ENCODE data around the gene ACRV1.

Gene ACRV1

DNA sequence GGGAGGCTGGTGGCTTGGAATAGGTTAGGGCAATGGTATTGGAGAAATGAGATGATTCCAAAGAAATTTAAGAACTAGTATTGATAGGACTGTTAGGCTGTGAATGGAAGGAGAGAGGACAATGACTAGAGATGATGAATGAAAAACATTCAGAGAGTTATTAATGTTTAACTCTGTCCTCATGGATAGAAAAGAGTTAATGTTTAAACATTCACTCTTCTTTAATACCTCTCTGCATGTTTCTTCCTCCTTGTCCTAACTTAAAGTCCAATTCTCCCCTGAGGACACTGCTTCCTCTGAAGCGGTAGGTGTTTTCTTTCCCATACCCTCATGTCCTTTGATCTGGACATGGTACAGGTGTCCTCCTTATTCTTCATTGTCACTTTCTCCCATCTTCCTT lies 42.3 kb downstream of the ACRV1 start:
- Histone ChIP-seq H3K9me3 (ENCODE audit: insufficient read depth, low read length) (no peaks in the 10 kb centered on the region), H3K4me1 (ENCODE audit: low read length) (no peaks in the 10 kb centered on the region), H3K36me3 (replicated peaks; ENCODE audit: low read depth, low read length) (peaks cover 65% of the 10 kb centered on the region), H3K4me2 (ENCODE audit: low read length) (no peak overlapping the region), H3K27ac (ENCODE audit: low read length) (no peak overlapping the region), H3K27me3 (ENCODE audit: low read depth, low read length) (no peaks in the 10 kb centered on the region), H3K9ac (ENCODE audit: low read length) (no peak overlapping the region), H3K4me3 (ENCODE audit: low read length) (no peak overlapping the region), H2AFZ (ENCODE audit: low read depth, low read length) (no peak overlapping the region), H3K79me2 (ENCODE audit: low read length) (peaks cover 24% of the 10 kb centered on the region), H4K20me1 (ENCODE audit: insufficient read depth, low read length) (no peaks in the 10 kb centered on the region)
- TF ChIP-seq, protein P1, sequence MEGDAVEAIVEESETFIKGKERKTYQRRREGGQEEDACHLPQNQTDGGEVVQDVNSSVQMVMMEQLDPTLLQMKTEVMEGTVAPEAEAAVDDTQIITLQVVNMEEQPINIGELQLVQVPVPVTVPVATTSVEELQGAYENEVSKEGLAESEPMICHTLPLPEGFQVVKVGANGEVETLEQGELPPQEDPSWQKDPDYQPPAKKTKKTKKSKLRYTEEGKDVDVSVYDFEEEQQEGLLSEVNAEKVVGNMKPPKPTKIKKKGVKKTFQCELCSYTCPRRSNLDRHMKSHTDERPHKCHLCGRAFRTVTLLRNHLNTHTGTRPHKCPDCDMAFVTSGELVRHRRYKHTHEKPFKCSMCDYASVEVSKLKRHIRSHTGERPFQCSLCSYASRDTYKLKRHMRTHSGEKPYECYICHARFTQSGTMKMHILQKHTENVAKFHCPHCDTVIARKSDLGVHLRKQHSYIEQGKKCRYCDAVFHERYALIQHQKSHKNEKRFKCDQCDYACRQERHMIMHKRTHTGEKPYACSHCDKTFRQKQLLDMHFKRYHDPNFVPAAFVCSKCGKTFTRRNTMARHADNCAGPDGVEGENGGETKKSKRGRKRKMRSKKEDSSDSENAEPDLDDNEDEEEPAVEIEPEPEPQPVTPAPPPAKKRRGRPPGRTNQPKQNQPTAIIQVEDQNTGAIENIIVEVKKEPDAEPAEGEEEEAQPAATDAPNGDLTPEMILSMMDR (IDR thresholded peaks at IDR 0.05; ENCODE audit: low read depth, low read length), result no peak
- no peak for TF ChIP-seq EZH2phosphoT487 (IDR thresholded peaks at IDR 0.05; ENCODE audit: low read depth)

DNA sequence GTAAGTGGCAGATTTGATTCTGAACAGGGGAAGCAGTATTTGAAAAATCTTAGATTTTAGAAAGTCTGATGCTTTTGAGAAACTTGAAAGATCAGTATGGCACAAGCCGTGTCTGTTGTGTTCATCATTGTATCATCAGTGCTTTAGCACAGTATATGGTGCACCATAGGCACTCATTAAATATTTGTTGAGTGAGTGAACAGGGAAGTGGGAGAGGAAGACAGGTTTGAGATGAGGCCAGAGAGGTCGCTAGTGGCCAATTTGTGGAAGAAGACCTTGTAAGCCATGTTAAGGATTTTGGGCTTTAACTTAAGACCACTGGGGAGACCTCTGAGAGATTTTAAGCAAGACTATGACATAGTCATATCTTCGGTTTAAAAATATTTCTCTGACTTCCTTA lies 42.8 kb downstream of the ACRV1 start:
- Histone ChIP-seq H3K79me2 (ENCODE audit: low read length) (peaks cover 25% of the 10 kb centered on the region), H3K4me3 (ENCODE audit: low read length) (no peak overlapping the region), H3K9ac (ENCODE audit: low read length) (no peak overlapping the region), H2AFZ (ENCODE audit: low read depth, low read length) (no peak overlapping the region), H4K20me1 (ENCODE audit: insufficient read depth, low read length) (no peaks in the 10 kb centered on the region), H3K4me1 (ENCODE audit: low read length) (no peaks in the 10 kb centered on the region), H3K27me3 (ENCODE audit: low read depth, low read length) (no peaks in the 10 kb centered on the region), H3K9me3 (ENCODE audit: insufficient read depth, low read length) (no peaks in the 10 kb centered on the region), H3K4me2 (ENCODE audit: low read length) (no peak overlapping the region), H3K27ac (ENCODE audit: low read length) (no peak overlapping the region), H3K36me3 (replicated peaks; ENCODE audit: low read depth, low read length) (peaks cover 70% of the 10 kb centered on the region)
- TF ChIP-seq EZH2phosphoT487 (IDR thresholded peaks at IDR 0.05; ENCODE audit: low read depth), result no peak
- TF ChIP-seq, protein P1 (IDR thresholded peaks at IDR 0.05; ENCODE audit: low read depth, low read length), result peak; percentile 19; the same call in 1 of the 2 replicates

DNA sequence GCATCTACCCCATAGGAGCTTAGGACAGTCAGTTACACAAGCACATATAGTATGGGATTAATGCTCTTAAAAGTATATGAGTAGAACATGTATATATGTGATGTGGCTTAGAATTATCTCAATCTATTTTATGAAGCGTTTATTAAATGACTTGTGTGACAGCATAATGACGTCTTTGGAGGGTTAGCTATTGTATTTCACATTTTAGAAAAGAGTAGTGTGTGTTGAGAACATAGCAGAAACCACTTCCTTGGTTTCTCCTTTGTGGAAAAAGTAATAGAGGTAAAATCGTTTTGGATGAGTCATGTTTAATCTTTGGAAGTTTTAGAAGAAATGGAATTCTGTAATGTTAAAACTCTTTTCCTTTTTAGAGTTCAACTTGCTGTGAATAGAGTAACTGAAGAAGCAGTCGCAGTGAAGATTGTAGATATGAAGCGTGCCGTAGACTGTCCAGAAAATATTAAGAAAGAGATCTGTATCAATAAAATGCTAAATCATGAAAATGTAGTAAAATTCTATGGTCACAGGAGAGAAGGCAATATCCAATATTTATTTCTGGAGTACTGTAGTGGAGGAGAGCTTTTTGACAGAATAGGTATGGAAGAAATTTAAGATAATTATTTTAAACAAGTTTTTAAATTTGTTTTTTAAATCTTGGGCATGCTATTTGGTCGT lies 53.3 kb downstream of the ACRV1 start:
- peak overlapping the region; percentile 93 for H3K4me3 ChIP-seq (ENCODE audit: low read length)
- no peak for TF ChIP-seq EZH2phosphoT487 (IDR thresholded peaks at IDR 0.05; ENCODE audit: low read depth)
- TF ChIP-seq, protein P1 (IDR thresholded peaks at IDR 0.05; ENCODE audit: low read depth, low read length), result no peak
- H2AFZ ChIP-seq (ENCODE audit: low read depth, low read length), result no peak overlapping the region
- H3K36me3 ChIP-seq (replicated peaks; ENCODE audit: low read depth, low read length), result peaks cover 35% of the 10 kb centered on the region
- no peak overlapping the region for H3K27ac ChIP-seq (ENCODE audit: low read length)
- peaks cover 14% of the 10 kb centered on the region for H3K4me1 ChIP-seq (ENCODE audit: low read length)
- H3K4me2 ChIP-seq (ENCODE audit: low read length), result peak overlapping the region; percentile 87
- 0 out of 2 replicates have a peak, but pooled peaks cover 6% of the 10 kb centered on the region for H4K20me1 ChIP-seq (ENCODE audit: insufficient read depth, low read length)
- no peaks in the 10 kb centered on the region for H3K27me3 ChIP-seq (ENCODE audit: low read depth, low read length)
- peak overlapping the region; percentile 93 for H3K9ac ChIP-seq (ENCODE audit: low read length)
- peaks cover 60% of the 10 kb centered on the region for H3K79me2 ChIP-seq (ENCODE audit: low read length)
- no peaks in the 10 kb centered on the region for H3K9me3 ChIP-seq (ENCODE audit: insufficient read depth, low read length)

DNA sequence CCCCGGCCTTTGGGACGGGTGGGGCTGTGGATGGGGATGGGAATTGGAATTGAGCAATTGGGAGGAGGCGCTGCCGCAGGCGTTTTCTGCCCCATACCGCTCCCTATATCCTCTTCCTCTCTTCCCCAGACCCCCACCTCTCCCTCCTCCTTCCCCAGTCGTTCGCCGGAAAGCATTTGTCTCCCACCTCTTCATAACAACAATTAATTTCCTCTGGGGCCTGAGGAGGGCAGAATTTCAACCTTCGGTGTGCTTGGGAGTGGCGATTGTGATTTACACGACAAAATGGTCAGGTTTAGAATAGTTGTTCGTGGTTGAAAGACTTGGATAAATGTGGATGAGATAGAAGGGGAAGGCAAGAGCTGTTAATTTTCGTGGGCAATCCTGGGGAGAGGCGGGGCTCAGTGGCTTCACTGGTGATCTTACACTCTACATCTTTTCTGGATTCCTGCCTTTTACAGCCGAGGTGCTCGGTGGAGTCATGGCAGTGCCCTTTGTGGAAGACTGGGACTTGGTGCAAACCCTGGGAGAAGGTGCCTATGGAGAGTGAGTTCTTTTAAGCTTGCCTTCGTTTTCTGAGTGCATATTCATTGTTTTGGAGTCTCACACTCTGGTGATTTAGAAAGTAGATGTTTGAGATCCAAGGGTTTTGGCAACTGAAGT lies 54.2 kb downstream of the ACRV1 start:
- Histone ChIP-seq H3K9ac (ENCODE audit: low read length) (peak overlapping the region; percentile 93), H3K4me3 (ENCODE audit: low read length) (peak overlapping the region; percentile 93), H3K79me2 (ENCODE audit: low read length) (peaks cover 58% of the 10 kb centered on the region), H3K9me3 (ENCODE audit: insufficient read depth, low read length) (no peaks in the 10 kb centered on the region), H3K4me1 (ENCODE audit: low read length) (peaks cover 14% of the 10 kb centered on the region), H3K27ac (ENCODE audit: low read length) (peak overlapping the region; percentile 86), H3K4me2 (ENCODE audit: low read length) (peak overlapping the region; percentile 87), H3K36me3 (replicated peaks; ENCODE audit: low read depth, low read length) (peaks cover 36% of the 10 kb centered on the region), H3K27me3 (ENCODE audit: low read depth, low read length) (no peaks in the 10 kb centered on the region), H2AFZ (ENCODE audit: low read depth, low read length) (0 out of 2 replicates have a peak overlapping the region, but pooled peaks have one; percentile 68), H4K20me1 (ENCODE audit: insufficient read depth, low read length) (0 out of 2 replicates have a peak, but pooled peaks cover 6% of the 10 kb centered on the region)
- TF ChIP-seq, protein P1 (IDR thresholded peaks at IDR 0.05; ENCODE audit: low read depth, low read length), result peak; percentile 44
- no peak for TF ChIP-seq EZH2phosphoT487 (IDR thresholded peaks at IDR 0.05; ENCODE audit: low read depth)
